ENCODE results near the gene CHCHD3. TPM values are rescaled to one million over a fixed set of nuclear protein-coding genes. Genes with fewer than 3 reads are reported as not detected.

Gene CHCHD3
- total and polyA plus RNA-seq, 7 donors: 61.7 to 93.4 (median 63.7) TPM

GRCh38 chr7:132919771-132920170 lies 162.1 kb downstream of the CHCHD3 start:
- no peak overlapping the region for H3K27ac ChIP-seq
- H3K4me1 ChIP-seq: no peaks in the 10 kb centered on the region
- intact Hi-C loops (cut with DNase I): no loop called here
- WGBS, 2 donors: 95 to 97% methylated on average over 4 of the region's 4 CpGs
- H3K36me3 ChIP-seq: no peaks in the 10 kb centered on the region
- no peak overlapping the region for H3K4me3 ChIP-seq
- no peaks in the 10 kb centered on the region for H3K27me3 ChIP-seq
- H3K9me3 ChIP-seq: no peaks in the 10 kb centered on the region
- no peak for DNase-seq
- no peak for TF ChIP-seq CTCF (IDR thresholded peaks at IDR 0.05)
- no peak for TF ChIP-seq POLR2A (IDR thresholded peaks at IDR 0.05)
- no peak for TF ChIP-seq POLR2AphosphoS5 (IDR thresholded peaks at IDR 0.05)
- no peak for TF ChIP-seq EP300 (IDR thresholded peaks at IDR 0.05)

- DNase-seq: no peak
- Histone ChIP-seq H3K4me3 (no peak overlapping the region), H3K27ac (no peak overlapping the region), H3K4me1 (no peaks in the 10 kb centered on the region), H3K36me3 (no peaks in the 10 kb centered on the region), H3K27me3 (no peaks in the 10 kb centered on the region), H3K9me3 (no peaks in the 10 kb centered on the region)
- TF ChIP-seq POLR2A (IDR thresholded peaks at IDR 0.05) (no peak), POLR2AphosphoS5 (IDR thresholded peaks at IDR 0.05) (no peak), CTCF (IDR thresholded peaks at IDR 0.05) (no peak), EP300 (IDR thresholded peaks at IDR 0.05) (no peak)
- 75 to 95% methylated on average over 2 of the region's 2 CpGs for WGBS, 2 donors
- intact Hi-C loops (cut with DNase I): no loop called here
Observed at GRCh38 chr7:132915647-132916046, 166.2 kb downstream of the CHCHD3 start.

GRCh38 chr7:132910657-132911056 lies 171.2 kb downstream of the CHCHD3 start:
- no peak overlapping the region for H3K4me3 ChIP-seq
- no peaks in the 10 kb centered on the region for H3K27me3 ChIP-seq
- H3K27ac ChIP-seq: no peak overlapping the region
- WGBS, 2 donors: 94 to 98% methylated on average over 5 of the region's 5 CpGs
- no peak for TF ChIP-seq POLR2AphosphoS5 (IDR thresholded peaks at IDR 0.05)
- no peak for TF ChIP-seq CTCF (IDR thresholded peaks at IDR 0.05)
- TF ChIP-seq POLR2A (IDR thresholded peaks at IDR 0.05): no peak
- no peak for TF ChIP-seq EP300 (IDR thresholded peaks at IDR 0.05)
- no peak for DNase-seq
- intact Hi-C loops (cut with DNase I): no loop called here
- H3K9me3 ChIP-seq: no peaks in the 10 kb centered on the region
- no peaks in the 10 kb centered on the region for H3K36me3 ChIP-seq
- H3K4me1 ChIP-seq: no peaks in the 10 kb centered on the region

- intact Hi-C loops (cut with DNase I): no loop called here
Observed at GRCh38 chr7:132907380-132907940, 174.4 kb downstream of the CHCHD3 start.

More at GRCh38 chr7:132907380-132907940, 174.4 kb downstream of the CHCHD3 start:
- H3K9me3 ChIP-seq: no peaks in the 10 kb centered on the region
- TF ChIP-seq POLR2A (IDR thresholded peaks at IDR 0.05): no peak
- TF ChIP-seq EP300 (IDR thresholded peaks at IDR 0.05): no peak
- no peak for TF ChIP-seq POLR2AphosphoS5 (IDR thresholded peaks at IDR 0.05)
- TF ChIP-seq CTCF (IDR thresholded peaks at IDR 0.05): no peak
- H3K4me3 ChIP-seq: no peak overlapping the region
- no peaks in the 10 kb centered on the region for H3K4me1 ChIP-seq
- 91 to 96% methylated on average over 3 of the region's 3 CpGs for WGBS, 2 donors
- H3K36me3 ChIP-seq: no peaks in the 10 kb centered on the region
- H3K27ac ChIP-seq: no peak overlapping the region
- no peaks in the 10 kb centered on the region for H3K27me3 ChIP-seq
- no peak for DNase-seq
